ENCODE measurements around the gene TLN1.

The TLN1 gene

DNA sequence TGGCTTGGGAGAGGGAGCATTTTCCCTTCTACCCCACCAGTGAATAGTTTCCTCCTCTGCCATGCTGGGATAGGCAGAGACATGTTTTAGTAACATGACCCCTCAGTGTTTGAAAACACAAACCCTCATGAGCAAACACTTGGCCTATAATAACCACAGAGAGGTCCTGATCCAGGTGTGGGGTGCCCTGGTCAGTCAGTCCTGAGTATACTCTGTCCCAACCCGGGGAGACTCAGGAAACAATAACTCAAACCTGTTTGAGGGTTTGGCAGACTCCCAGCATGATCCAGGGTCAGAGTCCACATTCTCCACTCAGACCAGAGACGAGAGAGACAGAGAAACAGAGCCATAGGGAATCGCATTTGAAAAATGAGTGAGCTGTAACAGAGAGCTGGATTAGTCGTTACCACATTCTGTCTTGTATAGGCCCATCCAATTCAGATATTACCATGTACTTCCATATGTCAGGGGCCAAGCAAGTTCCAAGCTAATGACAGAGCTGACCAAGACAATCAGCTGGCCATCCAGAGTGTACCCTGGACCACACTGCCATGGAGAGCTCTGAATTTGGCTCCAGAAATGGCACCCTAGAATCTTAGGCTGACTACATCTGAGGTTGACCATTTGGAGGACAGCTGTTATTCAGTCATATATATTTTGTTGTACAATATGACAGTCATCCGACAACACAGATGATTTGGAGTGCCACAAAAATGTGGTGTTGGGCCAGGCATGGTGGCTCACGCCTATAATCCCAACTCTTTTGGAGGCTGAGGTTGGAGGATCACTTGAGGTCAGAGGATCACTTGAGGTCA lies 62.5 kb downstream of the TLN1 start:
- peaks cover 7% of the 10 kb centered on the region for H3K4me1 Mint-ChIP-seq (ENCODE audit: low read depth)
- H3K27ac Mint-ChIP-seq, result no peak overlapping the region
- H3K27me3 Mint-ChIP-seq (ENCODE audit: low read depth), result peaks cover 17% of the 10 kb centered on the region
- H3K4me3 Mint-ChIP-seq, result no peak overlapping the region
- H3K36me3 Mint-ChIP-seq (ENCODE audit: low read depth), result no peaks in the 10 kb centered on the region
- peaks cover 4% of the 10 kb centered on the region for H3K9me3 Mint-ChIP-seq

GRCh38 chr9:35667939-35668338 lies 64.1 kb downstream of the TLN1 start:
- H3K9me3 Mint-ChIP-seq, result peaks cover 4% of the 10 kb centered on the region
- peaks cover 21% of the 10 kb centered on the region for H3K4me1 Mint-ChIP-seq (ENCODE audit: low read depth)
- no peak overlapping the region for H3K4me3 Mint-ChIP-seq

GRCh38 chr9:35666549-35666948 lies 65.4 kb downstream of the TLN1 start:
- Mint-ChIP-seq H3K27ac (no peak overlapping the region), H3K27me3 (ENCODE audit: low read depth) (no peaks in the 10 kb centered on the region), H3K4me3 (no peak overlapping the region), H3K9me3 (peaks cover 4% of the 10 kb centered on the region), H3K36me3 (ENCODE audit: low read depth) (peaks cover 9% of the 10 kb centered on the region), H3K4me1 (ENCODE audit: low read depth) (peaks cover 34% of the 10 kb centered on the region)

More at GRCh38 chr9:35667939-35668338, 64.1 kb downstream of the TLN1 start:
- peaks cover 5% of the 10 kb centered on the region for H3K27me3 Mint-ChIP-seq (ENCODE audit: low read depth)
- H3K36me3 Mint-ChIP-seq (ENCODE audit: low read depth), result no peaks in the 10 kb centered on the region
- no peak overlapping the region for H3K27ac Mint-ChIP-seq

DNA sequence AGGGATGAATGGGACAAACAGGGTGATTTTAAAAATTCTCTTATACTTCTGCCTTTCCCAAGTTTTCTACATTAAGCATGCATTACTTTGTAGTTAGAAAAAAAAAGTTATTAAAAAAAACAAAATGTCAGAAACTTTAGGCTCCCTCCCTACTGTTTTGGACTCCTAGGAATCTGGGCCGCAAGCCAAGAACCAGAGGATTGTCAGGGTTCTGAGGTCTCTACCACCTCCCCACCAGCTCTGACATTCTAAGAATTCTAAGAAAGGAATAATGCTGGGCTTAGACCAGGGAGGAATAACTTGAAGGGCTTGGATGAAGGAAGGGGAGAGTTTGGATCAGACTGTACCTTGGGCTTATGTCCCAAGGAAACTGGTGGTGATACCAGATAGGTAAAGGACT lies 66.0 kb downstream of the TLN1 start:
- H3K9me3 Mint-ChIP-seq, result peaks cover 4% of the 10 kb centered on the region
- H3K4me1 Mint-ChIP-seq (ENCODE audit: low read depth), result peaks cover 37% of the 10 kb centered on the region
- peak overlapping the region; percentile 69 for H3K4me3 Mint-ChIP-seq
- H3K36me3 Mint-ChIP-seq (ENCODE audit: low read depth), result peaks cover 9% of the 10 kb centered on the region
- no peak overlapping the region for H3K27ac Mint-ChIP-seq
- H3K27me3 Mint-ChIP-seq (ENCODE audit: low read depth), result no peaks in the 10 kb centered on the region

DNA sequence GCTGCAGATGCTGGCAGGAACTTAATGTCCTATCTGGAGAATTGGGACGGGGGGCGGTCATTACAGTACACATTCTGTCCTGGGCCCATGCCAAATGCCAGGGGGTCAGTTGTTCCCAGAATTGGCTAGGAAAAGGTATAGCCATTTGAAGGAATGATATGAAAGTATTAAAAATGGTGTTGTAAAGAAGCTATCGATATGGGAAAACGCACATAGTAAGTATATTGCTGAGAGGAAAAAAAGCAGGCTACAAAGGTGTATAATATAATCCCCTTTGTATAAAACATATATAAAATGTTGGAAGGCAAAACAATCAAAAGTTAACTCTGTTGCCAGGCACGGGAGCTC lies 66.5 kb downstream of the TLN1 start:
- Mint-ChIP-seq H3K27me3 (ENCODE audit: low read depth) (no peaks in the 10 kb centered on the region), H3K36me3 (ENCODE audit: low read depth) (peaks cover 15% of the 10 kb centered on the region), H3K4me3 (peak overlapping the region; percentile 83), H3K9me3 (peaks cover 4% of the 10 kb centered on the region), H3K27ac (peak overlapping the region; percentile 72), H3K4me1 (ENCODE audit: low read depth) (peaks cover 43% of the 10 kb centered on the region)

GRCh38 chr9:35664531-35665470 lies 67.2 kb downstream of the TLN1 start, which contains the start of gene ARHGEF39:
TSS of gene ARHGEF39 (minus strand) at chr9:35665195. CDS start at chr9:35665169, 26 bp downstream.
- Mint-ChIP-seq H3K27ac (peak within 1 kb of the TSS; percentile 72), H3K4me3 (peak within 1 kb of the TSS; percentile 83), H3K36me3 (ENCODE audit: low read depth) (peaks cover 20% of the 10 kb centered on the region), H3K4me1 (ENCODE audit: low read depth) (peaks cover 49% of the 10 kb centered on the region), H3K9me3 (peaks cover 4% of the 10 kb centered on the region), H3K27me3 (ENCODE audit: low read depth) (no peaks in the 10 kb centered on the region)

DNA sequence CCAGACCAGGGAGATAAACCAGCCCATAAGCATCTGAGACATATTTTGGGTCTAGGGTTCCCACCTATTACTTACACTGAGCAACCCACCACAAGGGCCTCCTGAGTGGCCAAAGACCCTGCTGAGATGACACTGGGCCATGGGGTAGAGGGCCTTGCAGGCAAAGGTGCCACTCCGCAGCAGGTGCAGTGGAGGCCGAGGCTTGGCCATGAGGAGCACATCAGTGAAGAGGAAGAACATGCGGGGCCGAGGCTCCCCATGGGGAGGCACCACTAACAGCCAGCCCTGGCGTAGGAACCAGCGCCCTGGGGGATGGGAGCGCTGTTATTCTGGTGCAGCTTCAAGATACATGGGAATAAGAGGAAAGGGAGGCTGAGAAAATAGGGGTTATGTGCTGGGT lies 69.6 kb downstream of the TLN1 start:
- Mint-ChIP-seq H3K9me3 (peaks cover 2% of the 10 kb centered on the region), H3K27ac (peak overlapping the region; percentile 85), H3K36me3 (ENCODE audit: low read depth) (peaks cover 29% of the 10 kb centered on the region), H3K27me3 (ENCODE audit: low read depth) (peaks cover 4% of the 10 kb centered on the region), H3K4me3 (peak overlapping the region; percentile 59), H3K4me1 (ENCODE audit: low read depth) (peaks cover 64% of the 10 kb centered on the region)

GRCh38 chr9:35661756-35662350 lies 70.1 kb downstream of the TLN1 start:
- no peaks in the 10 kb centered on the region for H3K9me3 Mint-ChIP-seq
- peaks cover 68% of the 10 kb centered on the region for H3K4me1 Mint-ChIP-seq (ENCODE audit: low read depth)
- peak overlapping the region; percentile 58 for H3K4me3 Mint-ChIP-seq
- H3K36me3 Mint-ChIP-seq (ENCODE audit: low read depth), result peaks cover 29% of the 10 kb centered on the region
- peaks cover 4% of the 10 kb centered on the region for H3K27me3 Mint-ChIP-seq (ENCODE audit: low read depth)
- peak overlapping the region; percentile 85 for H3K27ac Mint-ChIP-seq

DNA sequence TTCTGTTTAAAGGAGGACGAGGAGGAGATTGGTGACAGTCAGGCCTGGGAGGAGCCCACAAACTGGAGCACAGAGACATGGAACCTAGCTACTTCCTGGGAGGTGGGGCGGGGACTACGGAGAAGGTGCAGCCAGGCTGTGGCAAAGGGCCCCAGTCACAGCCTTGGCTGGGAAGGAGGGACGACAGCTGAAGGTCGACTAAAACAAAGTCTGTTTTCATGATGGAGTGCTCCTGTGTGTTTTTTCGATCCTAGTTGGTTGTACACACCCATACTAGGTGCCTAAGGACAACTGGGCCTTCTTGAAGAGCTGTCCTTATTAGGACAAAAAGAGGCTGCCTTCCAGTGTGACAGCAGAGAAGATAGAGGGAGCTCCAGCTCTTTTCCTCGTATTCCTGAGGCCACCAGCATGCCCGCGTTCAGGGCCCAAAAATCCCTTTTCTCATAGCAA lies 71.0 kb downstream of the TLN1 start:
- H3K27ac Mint-ChIP-seq, result peak overlapping the region; percentile 37
- peaks cover 29% of the 10 kb centered on the region for H3K36me3 Mint-ChIP-seq (ENCODE audit: low read depth)
- H3K4me1 Mint-ChIP-seq (ENCODE audit: low read depth), result peaks cover 71% of the 10 kb centered on the region

GRCh38 chr9:35659340-35659739 lies 72.7 kb downstream of the TLN1 start:
- no peaks in the 10 kb centered on the region for H3K9me3 Mint-ChIP-seq
- peaks cover 4% of the 10 kb centered on the region for H3K27me3 Mint-ChIP-seq (ENCODE audit: low read depth)
- peaks cover 29% of the 10 kb centered on the region for H3K36me3 Mint-ChIP-seq (ENCODE audit: low read depth)

More for the DNA sequence above, 71.0 kb downstream of the TLN1 start:
- Mint-ChIP-seq H3K4me3 (peak overlapping the region; percentile 22), H3K9me3 (no peaks in the 10 kb centered on the region), H3K27me3 (ENCODE audit: low read depth) (peaks cover 4% of the 10 kb centered on the region)

GRCh38 chr9:35658968-35659220 lies 73.1 kb downstream of the TLN1 start:
- Mint-ChIP-seq H3K27me3 (ENCODE audit: low read depth) (peaks cover 4% of the 10 kb centered on the region), H3K4me1 (ENCODE audit: low read depth) (peaks cover 66% of the 10 kb centered on the region)

More at GRCh38 chr9:35659340-35659739, 72.7 kb downstream of the TLN1 start:
- Mint-ChIP-seq H3K4me3 (peak overlapping the region; percentile 90), H3K4me1 (ENCODE audit: low read depth) (peaks cover 70% of the 10 kb centered on the region), H3K27ac (peak overlapping the region; percentile 80)

DNA sequence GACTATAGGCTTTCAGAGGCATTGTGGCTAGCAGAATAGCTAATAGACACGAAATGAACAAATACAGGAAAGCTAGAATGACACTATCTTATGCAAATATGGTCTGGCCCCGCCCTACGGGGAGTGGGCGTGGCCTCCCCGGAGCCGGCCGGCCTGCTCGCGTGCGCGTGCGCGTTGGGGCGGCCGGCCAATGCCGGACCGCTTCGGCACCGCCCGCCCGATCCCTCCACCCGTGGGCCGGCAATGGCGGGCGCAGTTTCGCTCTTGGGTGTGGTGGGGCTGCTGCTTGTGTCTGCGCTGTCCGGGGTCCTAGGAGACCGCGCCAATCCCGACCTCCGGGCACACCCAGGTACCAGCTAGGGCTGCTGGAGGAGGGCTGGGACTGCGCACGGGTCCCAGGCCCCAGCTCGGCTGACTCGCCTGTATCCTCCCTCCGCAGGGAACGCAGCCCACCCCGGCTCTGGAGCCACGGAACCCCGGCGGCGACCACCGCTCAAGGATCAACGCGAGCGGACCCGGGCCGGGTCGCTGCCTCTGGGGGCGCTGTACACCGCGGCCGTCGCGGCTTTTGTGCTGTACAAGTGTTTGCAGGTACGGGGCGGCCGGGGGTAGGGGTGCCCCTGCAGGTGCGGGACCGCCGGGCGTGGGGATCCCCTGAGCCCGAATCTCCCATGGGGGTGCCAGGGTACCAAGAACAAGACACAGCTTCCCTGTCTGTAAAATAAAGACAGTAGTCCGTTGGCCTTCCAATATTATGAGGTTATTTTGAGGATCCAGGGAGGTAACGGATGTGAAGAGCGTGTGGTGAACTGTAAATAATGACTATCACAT lies 73.6 kb downstream of the TLN1 start, which contains the start of gene CCDC107:
TSS of gene CCDC107 (plus strand) at position 156 of the 831 bp plus-strand sequence. CDS start at position 244, 88 bp downstream.
- peak within 1 kb of the TSS; percentile 90 for H3K4me3 Mint-ChIP-seq
- no peaks in the 10 kb centered on the region for H3K9me3 Mint-ChIP-seq
- peak within 1 kb of the TSS; percentile 100 for H3K27ac Mint-ChIP-seq
- H3K36me3 Mint-ChIP-seq (ENCODE audit: low read depth), result peaks cover 29% of the 10 kb centered on the region
- H3K27me3 Mint-ChIP-seq (ENCODE audit: low read depth), result peaks cover 4% of the 10 kb centered on the region
- peaks cover 60% of the 10 kb centered on the region for H3K4me1 Mint-ChIP-seq (ENCODE audit: low read depth)

More at GRCh38 chr9:35658968-35659220, 73.1 kb downstream of the TLN1 start:
- peak overlapping the region; percentile 90 for H3K4me3 Mint-ChIP-seq
- peaks cover 29% of the 10 kb centered on the region for H3K36me3 Mint-ChIP-seq (ENCODE audit: low read depth)
- peak overlapping the region; percentile 80 for H3K27ac Mint-ChIP-seq
- no peaks in the 10 kb centered on the region for H3K9me3 Mint-ChIP-seq

- Mint-ChIP-seq H3K36me3 (ENCODE audit: low read depth) (peaks cover 28% of the 10 kb centered on the region), H3K27ac (peak within 1 kb of the TSS; percentile 100), H3K27me3 (ENCODE audit: low read depth) (peaks cover 4% of the 10 kb centered on the region), H3K4me1 (ENCODE audit: low read depth) (peaks cover 56% of the 10 kb centered on the region), H3K9me3 (no peaks in the 10 kb centered on the region), H3K4me3 (peak within 1 kb of the TSS; percentile 90)
These were observed 74.4 kb downstream of the TLN1 start, which contains the start of gene RMRP for GRCh38 chr9:35657546-35658136. TSS of gene RMRP (minus strand) at chr9:35658019.

All from T-helper 1 cell treated with Interleukin-12 subunit alpha and Interleukin-12 subunit beta and Interleukin-4 antibody, amounts not matched to agents 30 μg/mL and 1 μg/mL, for 36 hours (primary cell).